ENCODE results near the gene CNTLN. TPM values are rescaled to one million over a fixed set of nuclear protein-coding genes. Genes with fewer than 3 reads are reported as not detected.

CNTLN gene
- total and polyA plus RNA-seq, 9 of the 15 experiments (the other 6 are each of a cell fraction or from before 2014, with no cell fraction given): 0.08 TPM; not detected in 8

- ChIA-PET POLR2A (no interaction called here), CTCF (ENCODE audit: low intra/inter-chr PET ratio) (no interaction called here)
- no TSS peak for BruUV-seq (replicated peaks)
- H3K4me3 ChIP-seq: no peak overlapping the region
- intact Hi-C loops (cut with micrococcal nuclease): no loop called here
- H3K4me2 ChIP-seq (ENCODE audit: insufficient read depth, low read length): no peak overlapping the region
- H3K27me3 ChIP-seq (ENCODE audit: control insufficient read depth in 2 of 2, insufficient read depth in 2 of 2, low read length in 2 of 2): no peaks in the 10 kb centered on the region
- no peak overlapping the region for H2AFZ ChIP-seq (ENCODE audit: low read depth, low read length)
- no peaks in the 10 kb centered on the region for H4K20me1 ChIP-seq (replicated peaks; ENCODE audit: control insufficient read depth, insufficient read depth, low read length)
- no peaks in the 10 kb centered on the region for H3K9me3 ChIP-seq (replicated peaks; ENCODE audit: control insufficient read depth, insufficient read depth, low read depth, low read length)
- H3K36me3 ChIP-seq (ENCODE audit: control insufficient read depth, insufficient read depth, low read length): no peaks in the 10 kb centered on the region
- no peak overlapping the region for H3K27ac ChIP-seq (ENCODE audit: extremely low read depth, low read depth, low read length)
- H3K79me2 ChIP-seq (ENCODE audit: control insufficient read depth, insufficient read depth, low read length): no peaks in the 10 kb centered on the region
- 0% methylated on average over 2 of the region's 2 CpGs for WGBS (ENCODE audit: insufficient coverage, low coverage, missing lambda C conversion rate)
- H3K9ac ChIP-seq (ENCODE audit: insufficient read depth in 1 of 2, low read depth in 2 of 2, low read length in 2 of 2): no peak overlapping the region
- no peaks in the 10 kb centered on the region for H3K4me1 ChIP-seq (replicated peaks in 1 of 2; ENCODE audit: control insufficient read depth in 2 of 2, insufficient read depth in 2 of 2, low read length in 2 of 2)
- no peak for FAIRE-seq
- no peaks in the 10 kb centered on the region for H3K9me1 ChIP-seq (ENCODE audit: control insufficient read depth, insufficient read depth, low read length)
- no peak for DNase-seq (ENCODE audit: extremely low read depth in 1 of 4, low spot score in 3 of 4)
- no peak for TF ChIP-seq ZNF766 (CRISPR knock-in tag; conservative IDR thresholded peaks at IDR 0.05)
- TF ChIP-seq ZNF644 (tag; IDR thresholded peaks at IDR 0.05; ENCODE audit: low read depth): no peak
- in situ Hi-C loops (cut with MboI): no loop called here
- ATAC-seq: no peak
Observed at GRCh38 chr9:17398350-17398749, 263.5 kb downstream of the CNTLN start.

GRCh38 chr9:17401858-17402257 is 267.0 kb downstream of the CNTLN start:
- POLR2A ChIA-PET: no interaction called here
- no peaks in the 10 kb centered on the region for H3K4me1 ChIP-seq (replicated peaks in 1 of 2; ENCODE audit: control insufficient read depth in 2 of 2, insufficient read depth in 2 of 2, low read length in 2 of 2)
- no peak overlapping the region for H3K9ac ChIP-seq (ENCODE audit: insufficient read depth in 1 of 2, low read depth in 2 of 2, low read length in 2 of 2)
- no peaks in the 10 kb centered on the region for H3K9me3 ChIP-seq (replicated peaks; ENCODE audit: control insufficient read depth, insufficient read depth, low read depth, low read length)
- CTCF ChIA-PET (ENCODE audit: low intra/inter-chr PET ratio): no interaction called here
- H3K27me3 ChIP-seq (ENCODE audit: control insufficient read depth in 2 of 2, insufficient read depth in 2 of 2, low read length in 2 of 2): no peaks in the 10 kb centered on the region
- no peak for DNase-seq (ENCODE audit: extremely low read depth in 1 of 4, low spot score in 3 of 4)
- intact Hi-C loops (cut with micrococcal nuclease) (no loop called here), in situ Hi-C loops (cut with MboI) (no loop called here)
- no peak overlapping the region for H3K27ac ChIP-seq (ENCODE audit: extremely low read depth, low read depth, low read length)
- TF ChIP-seq SIN3A (IDR thresholded peaks at IDR 0.05; ENCODE audit: borderline replicate concordance in 2 of 2, control insufficient read depth in 1 of 2, low read depth in 2 of 2, low read length in 2 of 2) (no peak), SETDB1 (IDR thresholded peaks at IDR 0.05; ENCODE audit: low read length) (no peak), BRD4 (IDR thresholded peaks at IDR 0.05) (no peak), CHD4 (IDR thresholded peaks at IDR 0.05; ENCODE audit: insufficient read depth, insufficient replicate concordance, low read depth, low read length, poor library complexity, severe bottlenecking) (no peak), BMI1 (IDR thresholded peaks at IDR 0.05; ENCODE audit: low read length) (no peak), ZBTB1 (CRISPR knock-in tag; IDR thresholded peaks at IDR 0.05; ENCODE audit: borderline replicate concordance, low read depth) (no peak), MAFK (IDR thresholded peaks at IDR 0.05; ENCODE audit: low read length) (no peak), ZNF507 (tag; conservative IDR thresholded peaks at IDR 0.05) (no peak), CCNT2 (IDR thresholded peaks at IDR 0.05; ENCODE audit: borderline replicate concordance, extremely low read depth, insufficient read length, low read depth, low read length) (no peak), EGR1 (conservative IDR thresholded peaks at IDR 0.05) (no peak), RBM25 (IDR thresholded peaks at IDR 0.05; ENCODE audit: low read depth, low read length, severe bottlenecking) (no peak), ZNF384 (IDR thresholded peaks at IDR 0.05; ENCODE audit: low read depth, low read length) (no peak)
- no peak overlapping the region for H3K4me3 ChIP-seq
- no peak for ATAC-seq
- no peaks in the 10 kb centered on the region for H3K36me3 ChIP-seq (ENCODE audit: control insufficient read depth, insufficient read depth, low read length)
- no peaks in the 10 kb centered on the region for H3K9me1 ChIP-seq (ENCODE audit: control insufficient read depth, insufficient read depth, low read length)
- no TSS peak for BruUV-seq (replicated peaks)
- no peak overlapping the region for H3K4me2 ChIP-seq (ENCODE audit: insufficient read depth, low read length)
- H2AFZ ChIP-seq (ENCODE audit: low read depth, low read length): no peak overlapping the region
- WGBS (ENCODE audit: insufficient coverage, low coverage, missing lambda C conversion rate): 0% methylated on average over 2 of the region's 2 CpGs
- no peaks in the 10 kb centered on the region for H3K79me2 ChIP-seq (ENCODE audit: control insufficient read depth, insufficient read depth, low read length)
- no peaks in the 10 kb centered on the region for H4K20me1 ChIP-seq (replicated peaks; ENCODE audit: control insufficient read depth, insufficient read depth, low read length)
- FAIRE-seq: no peak
